Hepatocyte (in vitro differentiated cells): Measurements from ENCODE around the gene IL22RA2. TPM values are rescaled to one million over a fixed set of nuclear protein-coding genes. Genes with fewer than 3 reads are reported as not detected.

Experiments used
- DNase-seq: peaks from one replicate; pipeline ENCODE4 v3.0.0-alpha.2; 2016; ENCODE audit warnings: low spot score
- H2AFZ ChIP-seq: fragments of 200-600 bp; sonication (generic); 2 replicates; pipeline ENCODE4 v1.6.0; 2016; ENCODE audit warnings: antibody characterized with exemption, mild to moderate bottlenecking
- H3K27ac ChIP-seq: fragments of 200-600 bp; sonication (generic); 2 replicates; pipeline ENCODE4 v1.5.1; 2016; ENCODE audit warnings: mild to moderate bottlenecking
- H3K27me3 ChIP-seq: fragments of 200-600 bp; sonication (generic); 2 replicates; pipeline ENCODE4 v1.6.1; 2016
- H3K36me3 ChIP-seq: fragments of 200-600 bp; sonication (generic); replicated peaks from 2 replicates; pipeline ENCODE4 v1.5.1; 2016; ENCODE audit warnings: low read depth; ENCODE audit not compliant: insufficient read depth
- H3K4me1 ChIP-seq: fragments of 200-600 bp; sonication (generic); 2 replicates; pipeline ENCODE4 v1.5.1; 2016; ENCODE audit warnings: mild to moderate bottlenecking, moderate library complexity; ENCODE audit not compliant: insufficient read depth
- H3K4me2 ChIP-seq: fragments of 200-600 bp; sonication (generic); 2 replicates; pipeline ENCODE4 v1.6.0; 2016
- H3K4me3 ChIP-seq: fragments of 200-600 bp; sonication (generic); 2 replicates; pipeline ENCODE4 v1.5.1; 2016; ENCODE audit warnings: mild to moderate bottlenecking
- H3K79me2 ChIP-seq: fragments of 200-600 bp; sonication (generic); 2 replicates; pipeline ENCODE4 v1.6.0; 2017; ENCODE audit warnings: mild to moderate bottlenecking
- H3K9me2 ChIP-seq: fragments of 200-600 bp; sonication (generic); replicated peaks from 2 replicates; pipeline ENCODE4 v1.6.0; 2017; ENCODE audit warnings: mild to moderate bottlenecking; ENCODE audit not compliant: insufficient read depth
- H3K9me3 ChIP-seq: fragments of 200-600 bp; sonication (generic); 2 replicates; pipeline ENCODE4 v1.5.1; 2016; ENCODE audit warnings: low read depth, mild to moderate bottlenecking
- H4K20me1 ChIP-seq: fragments of 200-600 bp; sonication (generic); 2 replicates; pipeline ENCODE4 v1.6.0; 2016; ENCODE audit warnings: mild to moderate bottlenecking; ENCODE audit not compliant: insufficient read depth, poor library complexity, severe bottlenecking
- EZH2 ChIP-seq: fragments of 200-600 bp; sonication (generic); IDR thresholded peaks from 2 replicates; pipeline ENCODE4 v1.6.1; 2016; ENCODE audit warnings: antibody characterized with exemption, mild to moderate bottlenecking, borderline replicate concordance
- EZH2phosphoT487 ChIP-seq: fragments of 200-600 bp; sonication (generic); IDR thresholded peaks from one replicate; pipeline ENCODE4 v1.6.1; 2018; ENCODE audit warnings: antibody characterized with exemption, mild to moderate bottlenecking, low read depth, moderate library complexity; ENCODE audit not compliant: unreplicated experiment, severe bottlenecking
- WGBS: methylation state at CpG from one replicate; pipeline ENCODE4 v1.1.6; 2016; ENCODE audit warnings: low lambda C conversion rate; ENCODE audit errors: missing lambda C conversion rate; 5-methylcytosine and 5-hydroxymethylcytosine counted together
- polyA plus RNA-seq: library from polyadenylated mRNA; unstranded; fragments of >200 nt; fragmentation: Nextera tagmentation; extraction: Ambion mirVana; gene quantifications from 2 replicates; pipeline ENCODE4 v1.2.1, GENCODE V29; 2016
- total RNA-seq: library from RNA; depleted of rRNA; stranded (reverse); fragments of >200 nt; gene quantifications from 2 replicates; pipeline ENCODE4 v1.2.3, GENCODE V29; 2014
- TF ChIP-seq, protein P1 (sequence below): fragments of 200-600 bp; sonication (generic); IDR thresholded peaks from 2 replicates; pipeline ENCODE4 v1.5.1; 2016; ENCODE audit warnings: antibody characterized with exemption, mild to moderate bottlenecking; ENCODE audit not compliant: poor library complexity

The IL22RA2 gene
- total and polyA plus RNA-seq, 2 experiments from 2014 or later, result not detected

DNA sequence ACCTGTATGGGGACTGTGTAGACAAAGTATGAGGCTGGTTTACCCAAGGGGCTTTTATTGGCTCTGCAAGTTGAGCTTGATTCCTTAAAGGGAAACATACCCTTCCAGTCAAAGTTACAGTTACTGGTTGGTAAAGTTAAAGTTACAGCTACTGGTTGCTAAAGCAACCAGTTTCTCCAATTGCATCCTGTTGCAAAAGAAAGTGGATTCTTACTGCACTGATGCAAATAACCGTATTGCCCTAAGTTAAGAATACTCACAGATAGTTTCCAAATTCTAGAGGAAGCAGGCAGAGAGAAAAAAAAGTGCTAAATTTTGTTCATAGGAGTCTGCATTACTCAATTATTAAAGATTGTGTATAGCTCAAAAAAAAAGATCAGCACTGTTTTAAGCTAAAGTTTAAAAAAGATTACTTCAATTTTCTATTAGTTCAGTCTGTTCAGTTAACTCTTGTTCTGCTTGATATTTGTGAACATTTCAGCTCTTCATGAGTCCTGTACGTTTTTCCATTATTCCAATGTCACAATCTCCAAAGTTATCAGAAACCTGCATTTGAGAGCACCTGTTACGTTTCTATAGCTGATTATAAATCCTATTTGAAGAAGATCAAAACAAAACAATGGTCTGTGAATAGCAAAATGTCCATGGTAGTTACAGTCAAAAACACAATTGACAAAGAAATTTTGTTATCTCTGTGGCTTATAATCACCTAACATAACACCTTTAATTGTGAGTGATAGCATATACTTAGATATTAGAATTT is 8.6 kb upstream of the IL22RA2 start:
- H3K36me3 ChIP-seq, result no peaks in the 10 kb centered on the region
- no peak overlapping the region for H3K4me3 ChIP-seq
- 76% methylated on average over 3 of the region's 3 CpGs for WGBS
- H3K9me2 ChIP-seq, result no peaks in the 10 kb centered on the region
- H3K27me3 ChIP-seq, result no peaks in the 10 kb centered on the region
- peaks cover 13% of the 10 kb centered on the region for H3K9me3 ChIP-seq
- H3K79me2 ChIP-seq, result no peaks in the 10 kb centered on the region
- H3K27ac ChIP-seq, result no peak overlapping the region
- H2AFZ ChIP-seq, result no peak overlapping the region
- no peak for DNase-seq
- TF ChIP-seq, protein P1, sequence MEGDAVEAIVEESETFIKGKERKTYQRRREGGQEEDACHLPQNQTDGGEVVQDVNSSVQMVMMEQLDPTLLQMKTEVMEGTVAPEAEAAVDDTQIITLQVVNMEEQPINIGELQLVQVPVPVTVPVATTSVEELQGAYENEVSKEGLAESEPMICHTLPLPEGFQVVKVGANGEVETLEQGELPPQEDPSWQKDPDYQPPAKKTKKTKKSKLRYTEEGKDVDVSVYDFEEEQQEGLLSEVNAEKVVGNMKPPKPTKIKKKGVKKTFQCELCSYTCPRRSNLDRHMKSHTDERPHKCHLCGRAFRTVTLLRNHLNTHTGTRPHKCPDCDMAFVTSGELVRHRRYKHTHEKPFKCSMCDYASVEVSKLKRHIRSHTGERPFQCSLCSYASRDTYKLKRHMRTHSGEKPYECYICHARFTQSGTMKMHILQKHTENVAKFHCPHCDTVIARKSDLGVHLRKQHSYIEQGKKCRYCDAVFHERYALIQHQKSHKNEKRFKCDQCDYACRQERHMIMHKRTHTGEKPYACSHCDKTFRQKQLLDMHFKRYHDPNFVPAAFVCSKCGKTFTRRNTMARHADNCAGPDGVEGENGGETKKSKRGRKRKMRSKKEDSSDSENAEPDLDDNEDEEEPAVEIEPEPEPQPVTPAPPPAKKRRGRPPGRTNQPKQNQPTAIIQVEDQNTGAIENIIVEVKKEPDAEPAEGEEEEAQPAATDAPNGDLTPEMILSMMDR, result no peak
- TF ChIP-seq EZH2phosphoT487 (no peak), EZH2 (no peak)
- no peaks in the 10 kb centered on the region for H4K20me1 ChIP-seq
- H3K4me1 ChIP-seq, result no peaks in the 10 kb centered on the region
- H3K4me2 ChIP-seq, result no peak overlapping the region

DNA sequence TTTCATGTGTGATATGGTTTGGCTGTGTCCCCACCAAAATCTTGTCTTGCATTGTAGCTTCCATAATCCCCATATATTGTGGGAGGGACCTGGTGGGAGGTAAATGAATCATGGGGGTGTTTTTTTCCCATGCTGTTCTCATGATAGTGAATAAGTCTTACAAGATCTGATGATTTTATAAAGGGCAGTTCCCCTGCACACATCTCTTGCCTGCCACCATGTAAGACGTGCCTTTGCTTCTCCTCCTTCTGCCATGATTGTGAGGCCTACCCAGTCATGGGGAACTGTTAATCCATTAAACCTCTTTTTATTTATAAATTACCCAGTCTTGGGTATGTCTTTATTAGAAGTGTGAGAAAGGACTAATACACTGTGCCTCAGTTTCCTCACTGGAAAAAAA is 4.2 kb upstream of the IL22RA2 start:
- Histone ChIP-seq H3K27me3 (no peaks in the 10 kb centered on the region), H4K20me1 (no peaks in the 10 kb centered on the region), H3K4me1 (no peaks in the 10 kb centered on the region), H3K36me3 (no peaks in the 10 kb centered on the region), H3K79me2 (no peaks in the 10 kb centered on the region), H3K27ac (no peak overlapping the region), H3K9me2 (no peaks in the 10 kb centered on the region), H2AFZ (no peak overlapping the region), H3K4me3 (no peak overlapping the region), H3K4me2 (no peak overlapping the region), H3K9me3 (peaks cover 10% of the 10 kb centered on the region)
- no peak for DNase-seq
- 100% methylated on average over 1 of the region's 1 CpG for WGBS
- TF ChIP-seq EZH2phosphoT487 (no peak), EZH2 (no peak)
- TF ChIP-seq, protein P1, result no peak

DNA sequence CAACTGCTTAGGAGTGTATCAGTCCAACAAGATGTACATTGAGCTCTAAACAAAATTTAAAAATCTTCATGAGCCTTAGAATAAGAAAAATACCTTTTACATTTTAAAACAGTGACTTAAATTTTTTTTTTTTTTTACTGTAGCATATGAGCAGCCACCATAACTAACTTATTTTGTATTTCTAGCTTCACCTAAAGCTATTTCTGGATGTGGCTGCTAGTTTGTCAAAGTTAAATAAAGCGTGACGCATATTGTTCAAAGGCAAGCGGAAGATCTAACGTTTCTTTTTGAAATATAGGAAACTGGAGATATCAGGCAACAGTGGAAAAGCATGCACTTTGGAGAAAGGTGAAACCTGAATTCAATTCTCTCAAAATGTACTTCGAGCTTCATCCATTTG is 3.3 kb upstream of the IL22RA2 start:
- TF ChIP-seq, protein P1, result no peak
- TF ChIP-seq EZH2, result no peak
- no peak for TF ChIP-seq EZH2phosphoT487

More for the DNA sequence above, 3.3 kb upstream of the IL22RA2 start:
- no peak for DNase-seq
- Histone ChIP-seq H3K4me1 (no peaks in the 10 kb centered on the region), H3K79me2 (no peaks in the 10 kb centered on the region), H3K9me2 (no peaks in the 10 kb centered on the region), H2AFZ (no peak overlapping the region), H3K9me3 (peaks cover 1% of the 10 kb centered on the region), H3K27ac (no peak overlapping the region), H3K36me3 (no peaks in the 10 kb centered on the region), H3K27me3 (no peaks in the 10 kb centered on the region), H3K4me3 (no peak overlapping the region), H4K20me1 (no peaks in the 10 kb centered on the region), H3K4me2 (no peak overlapping the region)
- 88% methylated on average over 5 of the region's 5 CpGs for WGBS
